ENCODE data around the gene RFX2. TPM values are rescaled to one million over a fixed set of nuclear protein-coding genes. Genes with fewer than 3 reads are reported as not detected.

Gene RFX2
- total and polyA plus RNA-seq, 9 of the 15 experiments (the other 6 are each of a cell fraction or from before 2014, with no cell fraction given): 3.6 to 18.7 (median 8.7) TPM

DNA sequence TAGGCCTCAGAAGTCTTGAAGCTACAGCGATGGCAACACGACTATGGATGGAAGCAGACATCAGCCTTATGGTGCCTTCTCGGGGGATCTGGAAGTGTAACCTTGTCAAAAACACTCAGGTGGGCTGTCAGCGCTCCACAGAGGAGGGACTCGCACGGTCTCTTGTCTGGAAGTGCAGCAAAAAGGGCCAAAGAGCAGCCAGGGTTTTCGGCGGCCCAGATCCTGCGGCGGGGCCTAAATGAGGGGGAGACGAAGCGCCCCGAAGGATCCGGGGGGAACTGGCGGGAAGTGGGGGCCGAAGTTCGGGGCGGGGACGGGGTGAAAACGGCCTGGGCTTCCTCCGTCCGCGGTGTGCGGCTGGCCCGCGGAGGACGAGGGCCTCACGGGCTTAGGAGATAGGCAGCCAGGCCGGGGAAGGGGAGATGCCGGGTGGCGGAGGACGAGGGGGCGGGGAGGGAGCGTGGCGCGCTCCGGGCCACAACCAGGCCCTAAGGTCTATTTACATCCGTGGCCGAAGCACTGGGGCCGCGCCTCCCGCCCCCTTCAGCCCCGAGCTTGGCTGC is 133.0 kb downstream of the RFX2 start:
- H3K36me3 ChIP-seq (ENCODE audit: control insufficient read depth, insufficient read depth, low read length): peaks cover 56% of the 10 kb centered on the region
- H3K9ac ChIP-seq (ENCODE audit: insufficient read depth in 1 of 2, low read depth in 2 of 2, low read length in 2 of 2): peak overlapping the region; percentile 95 to 99
- ChIA-PET CTCF (ENCODE audit: low intra/inter-chr PET ratio) (no interaction called here), POLR2A (interaction anchor here (0.6 to 3.4 kb wide), 7 partner anchors 9 to 272 kb away, joined by 3 to 36 read pairs (median 3); partner anchors contain the start of genes CATSPERD and LONP1)
- peak overlapping the region; percentile 92 for H3K4me3 ChIP-seq
- H3K9me1 ChIP-seq (ENCODE audit: control insufficient read depth, insufficient read depth, low read length): peaks cover 7% of the 10 kb centered on the region
- H3K27ac ChIP-seq (ENCODE audit: extremely low read depth, low read depth, low read length): peak overlapping the region; percentile 96
- peak overlapping the region; percentile 61 for H2AFZ ChIP-seq (ENCODE audit: low read depth, low read length)
- ATAC-seq (peak; percentile 30), FAIRE-seq (no peak), DNase-seq (ENCODE audit: extremely low read depth in 1 of 4, low spot score in 3 of 4) (peak in 2 of 4 experiments; percentile 24 to 47)
- no peaks in the 10 kb centered on the region for H3K9me3 ChIP-seq (replicated peaks; ENCODE audit: control insufficient read depth, insufficient read depth, low read depth, low read length)
- no peaks in the 10 kb centered on the region; a peak in 1 of 5 replicates for H3K27me3 ChIP-seq (ENCODE audit: control insufficient read depth in 2 of 2, insufficient read depth in 2 of 2, low read length in 2 of 2)
- intact Hi-C loops (cut with micrococcal nuclease) (no loop called here), in situ Hi-C loops (cut with MboI) (no loop called here)
- H3K79me2 ChIP-seq (ENCODE audit: control insufficient read depth, insufficient read depth, low read length): peaks cover 82% of the 10 kb centered on the region
- no TSS peak for BruUV-seq (replicated peaks)
- H3K4me2 ChIP-seq (ENCODE audit: insufficient read depth, low read length): peak overlapping the region; percentile 95
- H4K20me1 ChIP-seq (replicated peaks; ENCODE audit: control insufficient read depth, insufficient read depth, low read length): peaks cover 5% of the 10 kb centered on the region; the same call in 1 of the 2 replicates
- under 1% methylated on average over 15 of the region's 43 CpGs for WGBS (ENCODE audit: insufficient coverage, low coverage, missing lambda C conversion rate)
- peaks cover 11 to 37% of the 10 kb centered on the region in 2 experiments; a peak in 4 of 5 replicates for H3K4me1 ChIP-seq (replicated peaks in 1 of 2; ENCODE audit: control insufficient read depth in 2 of 2, insufficient read depth in 2 of 2, low read length in 2 of 2)
- no peak for TF ChIP-seq ZC3H8 (IDR thresholded peaks at IDR 0.05)
- TF ChIP-seq, protein P1, sequence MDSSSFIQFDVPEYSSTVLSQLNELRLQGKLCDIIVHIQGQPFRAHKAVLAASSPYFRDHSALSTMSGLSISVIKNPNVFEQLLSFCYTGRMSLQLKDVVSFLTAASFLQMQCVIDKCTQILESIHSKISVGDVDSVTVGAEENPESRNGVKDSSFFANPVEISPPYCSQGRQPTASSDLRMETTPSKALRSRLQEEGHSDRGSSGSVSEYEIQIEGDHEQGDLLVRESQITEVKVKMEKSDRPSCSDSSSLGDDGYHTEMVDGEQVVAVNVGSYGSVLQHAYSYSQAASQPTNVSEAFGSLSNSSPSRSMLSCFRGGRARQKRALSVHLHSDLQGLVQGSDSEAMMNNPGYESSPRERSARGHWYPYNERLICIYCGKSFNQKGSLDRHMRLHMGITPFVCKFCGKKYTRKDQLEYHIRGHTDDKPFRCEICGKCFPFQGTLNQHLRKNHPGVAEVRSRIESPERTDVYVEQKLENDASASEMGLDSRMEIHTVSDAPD (CRISPR knock-in tag; IDR thresholded peaks at IDR 0.05): no peak
- TF ChIP-seq ZNF589 (CRISPR knock-in tag; IDR thresholded peaks at IDR 0.05; ENCODE audit: low read depth): no peak
- TF ChIP-seq FOXA3 (CRISPR knock-in tag; conservative IDR thresholded peaks at IDR 0.05 in 1 of 2, IDR thresholded peaks at IDR 0.05 in 1 of 2): 0 out of 4 replicates have a peak, but pooled peaks of 1 of the 2 experiments have one; percentile 63
- TF ChIP-seq GTF2E2 (tag; IDR thresholded peaks at IDR 0.05): 0 out of 2 replicates have a peak, but pooled peaks have one; percentile 44
- TF ChIP-seq NR1H2 (CRISPR knock-in tag; IDR thresholded peaks at IDR 0.05): no peak
- TF ChIP-seq EHMT2 (IDR thresholded peaks at IDR 0.05): no peak
- TF ChIP-seq NR3C1 (CRISPR knock-in tag; IDR thresholded peaks at IDR 0.05): peak; percentile 72; the same call in 1 of the 2 replicates
- 0 out of 4 replicates have a peak, but pooled peaks of 1 of the 2 experiments have one; percentile 46 for TF ChIP-seq TEAD1 (CRISPR knock-in tag; IDR thresholded peaks at IDR 0.05)
- 0 out of 2 replicates have a peak, but pooled peaks have one; percentile 50 for TF ChIP-seq GTF2A2 (tag; IDR thresholded peaks at IDR 0.05)
- 0 out of 2 replicates have a peak, but pooled peaks have one; percentile 5 for TF ChIP-seq NCOR1 (IDR thresholded peaks at IDR 0.05)
- no peak for TF ChIP-seq POLR2G (IDR thresholded peaks at IDR 0.05; ENCODE audit: low read depth, low read length)
